ENCODE measurements around the gene CHRM2.

Gene CHRM2

GRCh38 chr7:136894789-136895188 lies 26.3 kb downstream of the CHRM2 start:
- no peak for DNase-seq (ENCODE audit: low read depth)

DNA sequence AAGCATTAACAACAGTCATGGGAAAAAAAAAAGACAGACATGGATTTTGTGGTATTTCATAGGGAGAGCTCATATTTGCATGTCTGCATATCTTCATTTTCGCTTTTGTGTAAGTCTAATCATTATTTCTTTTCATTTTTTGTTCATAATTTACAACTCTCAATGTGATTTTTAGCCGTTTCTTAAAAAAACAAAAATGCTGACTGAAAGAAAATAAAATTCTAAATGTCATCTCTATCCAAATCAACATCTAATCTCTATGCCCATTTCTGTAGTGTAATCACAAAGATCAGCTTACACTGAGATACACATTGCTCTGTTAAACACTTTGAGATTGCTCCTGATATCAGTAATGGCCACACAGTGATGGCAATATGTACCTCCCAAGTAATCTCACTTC lies 29.2 kb downstream of the CHRM2 start:
- DNase-seq (ENCODE audit: low read depth), result no peak

DNA sequence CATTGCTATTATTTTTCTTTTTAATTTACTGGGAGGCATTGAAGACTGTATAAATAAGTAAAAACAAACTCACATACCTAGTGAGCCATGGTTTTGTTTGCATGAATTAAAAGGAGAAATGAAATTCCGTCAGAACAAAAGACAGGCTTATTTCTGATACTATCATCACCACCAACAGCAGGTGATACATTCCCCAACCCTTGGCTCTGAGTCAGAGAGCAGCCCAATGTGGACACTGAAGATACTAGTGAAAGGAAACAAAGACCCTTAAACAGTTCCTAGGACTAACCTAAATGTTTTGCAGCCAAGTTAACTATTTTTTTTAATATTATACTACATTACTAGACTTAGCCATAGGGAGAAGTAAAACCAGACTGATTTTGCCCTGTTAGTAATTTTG lies 31.6 kb downstream of the CHRM2 start:
- DNase-seq (ENCODE audit: low read depth), result no peak

- DNase-seq (ENCODE audit: low read depth), result no peak
Observed at GRCh38 chr7:136910771-136911170, 42.3 kb downstream of the CHRM2 start.

GRCh38 chr7:136911344-136911743 lies 42.9 kb downstream of the CHRM2 start:
- no peak for DNase-seq (ENCODE audit: low read depth)

DNA sequence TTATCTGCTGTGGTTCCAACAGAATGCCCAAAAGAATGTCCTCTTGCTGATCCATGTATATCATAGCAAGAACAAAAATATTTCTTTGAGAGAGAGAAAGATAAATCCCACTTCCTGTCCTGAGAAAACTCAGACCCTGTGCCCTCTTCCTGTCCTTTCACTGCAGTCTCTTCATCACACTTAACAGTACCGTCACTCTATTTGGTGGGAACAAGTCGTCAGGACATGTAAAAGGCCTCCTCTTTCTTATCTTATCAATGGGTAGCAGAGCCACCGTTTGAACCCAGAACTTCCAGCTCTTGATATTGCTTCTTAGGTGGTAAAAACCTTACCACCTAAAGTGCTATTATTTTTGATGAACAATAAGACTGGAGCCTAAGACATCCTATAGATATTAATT lies 43.9 kb downstream of the CHRM2 start:
- no peak for DNase-seq (ENCODE audit: low read depth)

DNA sequence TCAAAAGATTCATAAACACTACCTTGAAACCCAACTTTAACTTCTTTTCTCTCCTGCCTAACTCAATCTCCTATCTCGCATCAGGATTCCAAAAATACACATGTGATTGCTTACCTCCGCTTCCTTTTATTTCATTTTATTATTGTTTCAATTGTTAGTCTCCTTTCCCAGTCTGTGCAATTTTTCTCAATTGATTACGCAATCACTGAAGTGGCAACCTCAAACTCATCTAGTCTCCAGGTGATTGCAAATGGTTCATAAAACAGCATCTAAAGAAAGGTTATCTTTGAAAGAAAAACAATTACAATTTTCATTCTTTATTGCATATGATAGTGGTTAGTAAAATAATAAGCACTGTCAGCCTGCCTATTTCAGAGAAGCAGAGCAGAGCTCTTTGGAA lies 45.6 kb downstream of the CHRM2 start:
- DNase-seq (ENCODE audit: low read depth), result no peak

DNA sequence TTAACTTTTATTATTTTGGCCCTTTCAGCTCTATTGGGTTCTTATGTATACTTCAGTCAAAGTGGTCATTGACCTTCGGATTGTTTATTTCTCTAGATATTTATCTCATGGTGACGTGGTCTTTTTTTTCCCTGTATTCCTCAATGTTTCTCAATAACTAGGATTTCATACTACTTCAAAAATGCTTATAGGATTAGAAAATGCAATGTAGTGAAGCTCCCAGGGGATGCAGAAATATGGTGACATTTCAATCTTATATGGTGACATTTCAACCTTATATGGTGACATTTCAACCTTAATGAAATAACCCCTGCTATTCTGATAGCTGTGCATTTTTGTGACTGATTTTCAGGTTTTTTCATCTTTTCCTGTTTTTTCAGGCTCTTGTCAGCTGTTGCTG lies 51.4 kb downstream of the CHRM2 start:
- DNase-seq (ENCODE audit: low read depth), result no peak

- DNase-seq (ENCODE audit: low read depth), result no peak
Observed at GRCh38 chr7:136923111-136923667, 54.7 kb downstream of the CHRM2 start.

- no peak for DNase-seq (ENCODE audit: low read depth)
Observed at GRCh38 chr7:136925044-136925443, 56.6 kb downstream of the CHRM2 start.

DNA sequence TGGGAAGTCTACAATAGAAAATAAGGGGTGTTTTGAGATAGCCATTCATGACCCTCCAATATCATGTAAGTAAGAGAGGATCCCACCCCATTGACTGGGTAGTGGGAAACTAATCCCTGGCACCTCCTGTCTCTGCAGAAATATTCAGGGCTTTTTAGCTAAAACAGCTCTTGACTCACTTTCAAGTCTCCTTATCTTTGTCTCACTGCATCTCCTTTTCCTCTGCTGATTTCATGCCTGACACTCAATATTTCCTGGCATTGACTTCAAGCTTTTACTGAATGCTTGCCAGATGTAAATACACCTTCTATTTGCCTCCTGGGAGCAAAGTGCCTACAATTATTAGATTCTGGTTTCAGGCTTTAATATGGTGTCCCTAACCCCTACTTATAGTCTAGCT lies 57.1 kb downstream of the CHRM2 start:
- no peak for DNase-seq (ENCODE audit: low read depth)

- no peak for DNase-seq (ENCODE audit: low read depth)
Observed at GRCh38 chr7:136931169-136931867, 62.9 kb downstream of the CHRM2 start.

GRCh38 chr7:136937436-136937835 lies 69.0 kb downstream of the CHRM2 start:
- no peak for DNase-seq (ENCODE audit: low read depth)

DNA sequence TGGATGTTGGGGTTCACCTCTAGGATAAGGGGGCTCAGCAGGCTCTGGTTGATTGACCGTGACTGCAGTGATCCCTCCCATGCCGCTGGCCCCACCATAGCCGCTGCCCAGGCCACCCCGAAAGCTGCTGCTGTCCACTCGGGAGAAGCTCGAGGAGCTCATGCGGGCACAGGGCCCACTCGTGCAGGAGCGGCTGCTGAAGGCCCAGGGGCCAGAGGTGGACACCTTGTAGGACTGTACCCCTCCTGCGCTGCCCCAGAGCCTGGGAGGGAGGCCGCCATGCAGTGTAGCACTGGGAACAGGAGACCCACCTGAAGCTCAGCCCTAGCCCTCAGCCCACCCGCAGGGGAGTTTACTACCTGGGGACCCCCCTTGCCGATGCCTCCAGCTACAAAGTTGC lies 70.0 kb downstream of the CHRM2 start:
- DNase-seq (ENCODE audit: low read depth), result no peak

DNA sequence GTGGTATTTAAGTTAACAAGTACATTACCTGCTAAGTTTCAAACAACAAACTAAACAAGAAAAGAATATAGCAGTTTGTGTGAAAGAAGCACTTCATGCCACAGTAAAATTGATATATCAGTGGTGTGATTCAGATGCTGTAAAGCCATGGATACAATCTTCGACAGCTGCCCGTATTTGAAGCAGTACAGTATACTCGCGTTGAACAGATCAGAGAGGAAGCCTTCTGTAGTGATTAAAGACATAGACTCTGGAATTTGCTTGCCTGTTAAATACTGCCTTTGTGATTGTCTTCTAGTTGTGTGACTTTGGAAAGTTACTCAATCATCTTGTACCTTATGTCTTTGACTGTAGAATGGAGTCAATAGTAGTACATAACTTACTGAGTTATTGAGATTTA lies 71.7 kb downstream of the CHRM2 start:
- DNase-seq (ENCODE audit: low read depth), result no peak

DNA sequence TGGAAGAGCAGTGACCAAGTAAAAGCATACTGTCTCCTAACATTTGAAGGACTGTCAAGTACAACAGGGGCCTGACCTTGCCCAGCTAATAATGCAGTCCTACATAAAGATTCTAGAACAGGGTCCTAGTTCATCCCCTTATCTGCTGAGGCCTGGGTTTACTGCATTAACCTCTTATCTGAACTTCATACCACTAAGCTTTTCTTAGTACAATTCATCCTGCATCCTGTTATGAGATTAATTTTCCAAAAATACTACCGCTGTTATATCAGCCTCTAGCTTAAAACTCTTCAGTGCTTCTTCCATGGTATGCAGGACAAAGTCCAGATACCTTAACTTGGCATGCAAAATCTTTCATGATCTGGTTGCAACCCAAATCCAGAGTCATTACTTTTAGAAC lies 72.5 kb downstream of the CHRM2 start:
- no peak for DNase-seq (ENCODE audit: low read depth)

DNA sequence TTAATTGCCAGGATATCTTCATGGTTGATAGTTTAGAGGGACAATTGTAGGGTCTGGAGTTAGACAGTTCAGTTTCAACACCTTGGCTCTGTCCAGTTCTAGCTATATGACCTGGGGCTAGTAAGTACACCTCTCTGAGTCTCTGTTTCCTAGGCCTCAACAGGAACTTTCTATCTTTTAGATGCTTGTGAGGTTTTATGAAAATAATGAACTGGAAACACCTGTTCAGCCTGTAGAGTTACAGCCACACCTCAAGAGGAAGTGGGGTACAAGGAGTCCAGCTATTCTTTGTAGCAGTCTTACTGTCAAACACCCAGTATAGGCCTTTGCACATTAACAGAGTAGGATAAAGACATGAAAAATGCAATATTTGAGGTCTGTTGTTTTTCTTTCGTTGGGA lies 73.4 kb downstream of the CHRM2 start:
- DNase-seq (ENCODE audit: low read depth), result no peak

DNA sequence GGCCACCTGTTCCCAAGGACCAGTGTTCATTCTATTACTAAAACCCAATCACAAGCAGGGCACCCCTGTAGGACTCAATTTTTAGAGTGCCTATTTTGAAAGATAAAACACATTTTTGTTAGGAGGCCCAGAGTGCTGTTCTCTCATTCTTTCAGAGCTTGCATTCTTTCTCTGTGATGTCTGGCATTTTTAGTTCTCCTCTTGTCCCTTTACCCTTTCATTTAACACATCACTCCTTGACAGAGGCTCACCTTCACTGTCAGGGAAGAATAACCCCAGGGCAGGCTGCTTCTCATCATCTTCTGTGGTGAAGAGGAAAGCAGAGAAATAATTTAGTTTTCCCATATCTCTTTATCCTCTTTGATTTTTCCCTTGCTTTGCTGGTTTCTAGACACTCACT lies 73.9 kb downstream of the CHRM2 start:
- no peak for DNase-seq (ENCODE audit: low read depth)

GRCh38 chr7:136942994-136943393 lies 74.5 kb downstream of the CHRM2 start:
- no peak for DNase-seq (ENCODE audit: low read depth)

DNA sequence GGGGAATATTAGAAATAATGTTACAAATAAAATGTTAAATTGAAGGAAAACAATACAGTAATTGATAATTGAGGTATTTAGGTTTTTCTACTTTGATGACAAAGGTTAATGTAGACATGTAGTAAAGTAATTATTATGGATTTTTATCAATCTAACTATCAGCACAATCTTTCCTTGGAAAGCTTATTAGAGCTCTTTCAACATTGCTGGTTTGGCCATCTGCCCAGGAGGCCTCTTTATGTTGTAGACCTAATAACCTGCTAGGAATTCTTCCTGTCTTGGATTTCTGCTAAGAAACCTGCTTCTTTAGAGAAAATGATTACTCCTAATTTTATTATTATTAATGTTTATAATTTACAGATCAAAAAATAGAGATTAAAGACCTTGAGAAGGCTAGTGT lies 78.9 kb downstream of the CHRM2 start:
- no peak for DNase-seq (ENCODE audit: low read depth)

DNA sequence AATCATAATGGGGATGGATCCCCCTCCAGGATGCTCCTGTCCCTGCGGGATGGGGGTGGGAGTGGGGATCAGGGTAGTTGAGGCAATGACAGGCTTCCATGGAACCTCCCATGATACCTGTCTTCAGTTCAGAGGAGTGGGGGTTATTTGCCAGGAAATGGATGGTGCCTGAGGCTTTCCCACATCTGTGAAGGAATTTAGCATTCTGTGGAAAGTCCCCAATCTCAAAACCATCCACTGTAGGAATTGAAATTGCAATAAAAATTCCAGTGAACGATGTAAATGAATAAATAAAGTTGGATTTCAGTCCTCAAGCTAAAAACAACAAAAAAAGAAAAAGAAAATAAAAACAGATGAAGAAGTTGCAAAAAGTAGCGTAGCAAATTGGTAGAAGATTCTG lies 81.9 kb downstream of the CHRM2 start:
- DNase-seq (ENCODE audit: low read depth), result no peak

GRCh38 chr7:136953386-136953785 lies 84.9 kb downstream of the CHRM2 start:
- no peak for DNase-seq (ENCODE audit: low read depth)

DNA sequence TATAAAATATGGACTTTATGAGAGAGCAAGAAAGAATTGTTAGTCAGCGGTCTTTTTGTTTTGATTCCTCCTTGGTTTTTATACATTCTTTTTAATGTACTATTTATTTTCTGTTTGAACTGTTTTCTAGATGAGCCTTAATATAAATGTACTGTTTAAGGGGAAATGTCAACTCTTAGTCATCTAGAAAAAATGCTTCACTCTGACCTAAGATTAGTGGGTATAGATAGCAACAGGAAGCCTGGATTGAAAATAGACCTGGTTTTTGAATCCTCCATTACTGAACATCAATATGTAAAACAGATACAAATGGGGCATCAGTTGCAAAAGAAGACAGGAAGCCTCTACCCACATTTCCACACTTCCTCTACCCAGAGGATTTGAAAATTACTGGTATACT lies 87.8 kb downstream of the CHRM2 start:
- no peak for DNase-seq (ENCODE audit: low read depth)

DNA sequence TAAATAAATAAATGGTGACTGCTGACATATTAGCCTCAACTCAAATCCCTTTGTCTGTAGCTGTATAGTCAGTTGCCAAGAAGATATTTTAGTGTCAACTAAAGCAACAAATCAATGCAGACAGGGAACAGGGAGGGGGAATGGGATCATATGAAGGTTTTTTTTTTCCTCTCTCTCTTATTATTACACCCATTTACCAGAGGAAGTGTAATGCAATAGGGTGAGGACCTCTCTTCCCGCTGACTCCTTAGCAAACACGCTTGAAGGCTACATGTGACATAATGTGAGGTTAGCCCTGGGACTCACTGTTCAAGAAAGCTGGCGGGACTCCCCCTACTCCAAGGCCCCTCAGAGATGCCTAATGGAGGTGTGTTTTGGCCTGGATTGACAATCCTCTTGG lies 88.2 kb downstream of the CHRM2 start:
- no peak for DNase-seq (ENCODE audit: low read depth)
